ENCODE measurements around the gene CMTM7.

CMTM7 gene

DNA sequence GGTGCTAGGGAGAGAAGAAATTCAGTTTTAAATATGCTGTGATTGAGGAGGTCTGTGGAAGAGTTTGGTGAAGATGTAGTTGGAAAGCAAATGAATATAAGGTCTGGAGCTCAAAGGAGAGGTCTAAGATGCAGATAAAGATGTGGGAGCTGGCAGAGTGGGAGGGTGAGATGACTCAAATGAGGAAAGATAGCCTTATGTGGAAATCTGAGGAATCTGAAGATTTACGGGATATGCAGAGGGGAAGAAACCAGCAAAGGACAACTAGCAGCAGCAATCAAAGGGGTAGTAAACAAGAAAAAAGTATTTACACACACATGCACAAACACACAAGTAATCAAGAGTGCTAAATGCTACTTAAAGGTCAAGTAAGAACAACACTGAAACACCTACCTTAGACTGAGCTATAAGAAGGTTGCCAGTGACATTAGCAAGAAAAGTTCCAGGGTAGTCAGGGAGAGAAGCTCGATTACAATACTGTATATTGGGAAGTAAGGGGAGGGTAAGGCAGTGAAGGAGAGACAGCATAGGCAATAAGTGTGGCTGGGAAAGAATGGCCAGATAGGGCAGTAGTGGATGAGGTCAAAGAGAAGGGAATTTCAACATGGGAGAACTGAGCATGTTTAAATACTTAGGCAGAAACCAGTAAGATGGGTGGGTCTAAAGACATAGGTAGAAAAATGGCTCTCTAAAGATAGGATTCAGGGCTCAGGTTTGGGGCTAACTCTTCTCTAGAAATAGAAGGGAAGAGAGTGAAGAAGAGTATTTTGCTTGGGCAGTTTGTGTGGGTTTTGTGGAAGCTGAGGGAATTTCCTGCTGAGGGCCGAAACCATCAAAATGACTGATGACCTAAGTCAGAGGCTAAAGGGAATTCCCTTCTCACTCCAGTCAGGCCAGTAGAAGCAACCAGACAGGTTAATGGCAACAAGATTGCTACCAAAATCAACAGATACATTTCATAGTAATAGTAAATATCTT, 102.1 kb downstream of the CMTM7 start:
- no peak for DNase-seq

DNA sequence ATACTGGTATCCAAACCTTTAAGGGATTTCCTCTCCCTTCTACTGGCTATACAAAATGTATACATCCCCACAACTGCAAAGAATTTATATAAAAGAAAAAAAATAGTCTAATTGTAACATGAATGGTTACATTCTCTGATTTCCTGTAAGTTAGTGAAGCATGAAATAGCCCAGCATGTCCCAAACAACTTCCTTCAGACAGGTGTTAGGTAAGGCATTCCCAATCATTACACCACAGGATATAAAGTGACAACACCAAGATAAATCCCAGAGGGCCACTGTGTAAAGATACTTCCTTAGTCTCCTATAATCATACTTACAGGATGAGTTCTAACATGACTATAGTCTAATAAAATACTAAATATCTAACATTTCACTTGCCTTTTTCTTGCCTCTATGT, 103.4 kb downstream of the CMTM7 start:
- no peak for DNase-seq

DNA sequence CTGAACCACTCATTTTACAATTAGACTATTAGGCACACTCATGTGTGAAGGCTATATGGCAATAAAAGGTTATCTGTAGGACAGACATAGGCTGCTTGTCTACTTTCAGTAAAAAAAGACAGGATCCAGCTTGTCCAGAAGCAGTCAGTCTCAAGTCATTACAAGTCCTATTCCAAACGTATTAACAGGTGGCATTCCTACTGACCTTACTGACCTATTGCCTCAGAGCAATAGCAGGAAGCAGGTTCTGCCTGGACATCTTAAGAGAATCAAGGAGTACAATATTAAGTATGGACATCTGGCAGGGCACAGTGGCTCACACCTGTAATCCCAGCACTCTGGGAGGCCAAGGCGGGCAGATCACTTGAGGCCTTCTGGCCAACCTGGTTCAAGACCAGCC, 104.0 kb downstream of the CMTM7 start:
- no peak for DNase-seq

DNA sequence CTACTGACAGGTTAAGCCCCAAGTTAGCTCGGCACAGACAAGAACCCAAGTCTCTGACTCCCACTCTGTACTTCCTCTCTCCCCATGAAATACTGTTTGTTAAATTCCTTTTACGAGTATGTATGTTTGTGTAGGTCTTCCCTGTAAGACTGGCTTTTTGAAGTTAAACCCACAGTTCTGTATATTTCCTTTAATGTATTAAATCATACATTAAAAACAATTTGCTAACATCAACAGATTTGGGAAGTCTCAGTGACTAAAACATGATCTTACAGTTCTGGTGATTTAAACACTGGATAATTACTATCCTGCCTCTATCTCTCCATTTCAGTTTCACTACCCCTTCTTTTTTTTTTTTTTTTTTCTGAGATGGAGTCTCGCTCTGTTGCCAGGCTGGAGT, 106.6 kb downstream of the CMTM7 start:
- no peak for DNase-seq

DNA sequence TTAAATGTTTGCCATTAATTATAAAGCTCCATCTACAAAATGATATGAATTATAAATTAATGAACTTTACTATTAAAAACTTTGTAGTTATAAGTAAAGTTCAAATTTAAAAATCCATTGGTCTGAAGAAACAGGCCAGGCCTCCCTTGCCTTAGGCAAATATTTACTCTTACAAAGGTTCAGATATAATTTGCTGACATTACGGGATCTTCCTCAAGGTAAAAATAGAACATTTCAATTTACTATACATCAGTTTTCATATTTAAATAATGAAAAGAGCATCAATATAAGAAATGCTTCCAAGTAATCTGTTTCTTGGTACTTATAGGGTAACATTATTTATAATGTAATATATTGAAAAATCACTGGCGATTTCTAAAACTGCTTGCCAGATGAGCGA, 107.3 kb downstream of the CMTM7 start:
- no peak for DNase-seq

DNA sequence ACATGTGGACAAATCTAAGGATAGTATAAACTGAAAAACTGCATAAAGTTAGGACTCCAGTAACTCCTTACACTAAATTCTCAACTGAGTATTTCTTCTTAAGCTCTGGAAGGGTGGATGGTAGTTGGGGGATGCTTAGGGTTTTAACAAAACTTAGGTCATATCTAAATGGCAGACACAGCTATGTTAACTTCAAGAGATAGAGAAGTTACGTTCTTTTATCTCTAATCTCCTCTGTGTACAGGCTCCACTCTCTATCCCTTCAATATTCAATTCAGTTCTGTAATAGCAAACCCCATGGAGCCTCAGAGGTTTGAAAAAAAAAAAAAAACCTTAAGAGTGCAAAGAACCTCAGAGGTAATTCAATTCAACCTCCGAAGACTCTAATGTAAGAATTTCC, 107.9 kb downstream of the CMTM7 start:
- DNase-seq = no peak

DNA sequence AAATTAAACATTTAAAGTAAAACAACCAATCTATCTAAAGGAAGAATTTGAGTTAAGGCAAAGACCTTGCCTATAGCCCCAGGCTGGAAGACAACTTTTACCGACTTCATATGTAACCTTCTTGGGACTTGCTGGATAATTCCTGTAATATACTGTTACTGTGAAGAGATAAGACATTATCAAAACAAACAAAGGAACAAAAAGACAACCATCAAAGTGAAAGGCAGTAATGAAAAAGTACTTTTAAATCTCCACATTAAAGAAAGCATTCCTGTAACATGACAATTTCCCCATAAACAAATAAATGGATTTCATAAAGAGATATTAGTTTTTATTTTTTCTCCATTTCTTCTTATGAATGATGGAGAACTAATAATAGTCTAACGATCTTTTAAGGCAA, 108.6 kb downstream of the CMTM7 start:
- no peak for DNase-seq

DNA sequence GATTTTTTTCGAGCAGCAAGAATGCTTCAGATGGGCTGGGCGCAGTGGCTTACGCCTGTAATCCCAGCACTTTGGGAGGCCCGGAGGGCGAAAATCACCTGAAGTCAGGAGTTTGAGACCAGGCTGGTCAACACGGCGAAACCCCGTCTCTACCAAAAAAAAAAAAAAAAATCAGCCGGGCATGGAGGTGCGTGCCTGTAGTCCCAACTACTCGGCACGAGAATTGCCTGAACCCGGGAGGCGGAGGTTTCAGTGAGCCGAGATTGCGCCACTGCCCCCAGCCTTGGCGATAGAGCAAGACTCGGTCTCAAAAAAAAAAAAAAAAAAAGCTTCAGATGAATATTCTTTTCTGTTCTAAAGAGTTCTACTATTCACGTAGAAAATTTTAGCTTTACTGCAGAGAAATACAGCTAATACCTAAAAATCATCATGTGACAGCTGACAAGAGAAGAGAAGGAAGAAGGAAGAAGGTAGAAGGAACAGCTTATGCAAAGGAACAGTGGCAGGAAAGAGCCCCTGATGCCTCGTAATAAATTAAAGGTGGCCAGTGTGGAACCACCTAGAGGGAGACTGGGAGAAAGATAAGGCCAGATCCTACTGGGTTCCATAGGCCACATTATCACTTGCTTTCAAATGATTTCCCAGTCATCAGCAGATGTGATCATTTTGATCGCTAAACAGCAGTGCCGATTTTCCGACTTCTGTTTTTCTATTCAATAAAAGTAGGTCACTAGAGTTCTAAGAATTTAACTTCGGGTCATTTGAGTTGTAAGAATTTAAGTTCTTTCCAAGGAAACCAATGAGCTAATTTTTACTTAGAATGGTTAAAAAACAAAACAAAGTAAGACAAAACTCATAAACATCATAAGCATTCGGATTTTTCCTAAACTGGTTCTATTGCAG, 109.5 kb downstream of the CMTM7 start:
- DNase-seq = no peak

DNA sequence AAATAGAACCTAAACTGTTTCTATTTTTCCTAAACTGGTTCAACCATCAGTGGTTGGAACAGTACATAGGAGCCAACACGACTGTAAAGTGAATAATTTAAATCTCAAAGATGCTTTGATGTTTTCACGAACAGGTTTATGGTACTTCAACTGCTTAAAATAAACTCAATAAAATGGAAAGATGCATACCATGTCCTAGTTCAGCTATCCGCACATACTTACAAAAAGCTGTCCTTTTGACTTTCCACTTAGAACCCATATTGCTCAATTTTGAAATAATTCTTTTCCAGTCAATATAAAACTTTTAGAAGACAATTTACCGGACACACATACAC, 110.1 kb downstream of the CMTM7 start:
- no peak for DNase-seq

DNA sequence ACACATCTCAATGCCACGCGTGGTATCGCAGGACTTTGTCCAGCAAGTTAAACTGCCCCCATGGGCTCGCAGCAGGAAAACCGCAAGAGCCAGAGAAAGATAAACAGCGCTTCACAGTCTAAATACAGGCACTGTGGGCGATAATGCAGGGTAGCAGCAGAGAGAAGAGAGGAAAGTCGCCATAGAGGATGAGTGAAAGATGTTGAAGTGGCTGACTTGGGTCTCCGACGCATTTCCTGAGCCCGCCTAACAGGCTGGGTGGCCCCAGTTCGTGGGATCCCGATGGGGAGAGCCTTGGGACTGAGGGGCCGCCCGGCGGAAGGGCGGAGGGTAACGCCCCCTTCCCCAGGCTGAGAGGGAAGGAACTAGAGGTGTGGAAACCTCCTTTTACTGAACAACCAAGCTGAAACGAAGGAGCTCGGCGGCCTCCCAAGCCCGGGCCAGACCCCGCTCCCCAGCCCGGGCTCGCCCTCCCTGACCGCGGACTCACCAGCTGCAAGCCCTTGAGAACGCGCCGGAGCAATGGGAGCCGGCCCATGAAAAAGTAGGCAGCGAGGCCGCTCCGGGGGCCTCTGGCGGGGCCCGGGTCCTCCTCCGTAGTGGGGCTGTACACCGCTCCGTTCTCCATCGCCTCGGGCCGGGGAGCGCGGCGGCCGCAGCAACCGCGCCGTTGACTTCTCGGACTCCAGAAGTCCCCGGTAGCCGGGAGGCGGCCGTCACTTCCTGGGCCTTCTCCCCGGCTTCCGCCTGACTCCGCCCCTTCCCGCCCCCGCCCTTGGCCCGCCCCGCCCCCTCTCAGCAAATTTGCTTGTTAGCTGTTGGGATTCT, 110.7 kb downstream of the CMTM7 start, which contains the start of gene CMTM6:
CMTM6 (minus strand) TSS at position 735 of the 828 bp plus-strand sequence; CDS start at position 628, 107 bp downstream.
- peak; percentile 93 for DNase-seq

DNA sequence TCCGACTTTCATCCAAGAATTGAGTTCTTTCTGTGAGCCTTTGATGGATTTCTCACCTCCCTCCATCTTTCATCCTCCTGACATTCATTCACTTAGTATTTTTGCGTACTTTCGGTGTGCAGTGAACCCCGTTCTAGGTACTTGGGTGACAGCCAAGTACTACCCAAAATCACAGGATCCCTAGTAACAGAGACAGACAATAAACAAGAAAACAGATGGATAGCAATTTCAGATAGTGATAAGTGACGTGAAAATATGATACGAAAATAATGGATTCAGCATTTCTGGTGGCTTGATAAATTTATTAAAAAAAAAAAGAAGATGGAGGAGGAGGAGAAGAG, 111.3 kb downstream of the CMTM7 start:
- no peak for DNase-seq

Measured in islet precursor cell (in vitro differentiated cells).